Mammary epithelial cell (primary cell): ENCODE measurements around the gene CLASP1.

Experiments used
- CTCF ChIP-seq, 2 donors: IDR thresholded peaks in 1 of 2; conservative IDR thresholded peaks in 1 of 2; 2 replicates each; pipeline ENCODE4 v1.5.1; 2011 to 2012; ENCODE audit warnings: inconsistent platforms in 2 of 2, low read length in 2 of 2, mild to moderate bottlenecking in 2 of 2, control low read depth in 1 of 2, low read depth in 1 of 2; ENCODE audit not compliant: insufficient read depth in 1 of 2; ENCODE audit errors: extremely low read depth in 1 of 2
- EZH2 ChIP-seq: IDR thresholded peaks from 2 replicates; pipeline ENCODE4 v1.6.1; 2012; ENCODE audit warnings: low read length, inconsistent platforms, borderline replicate concordance

- TF ChIP-seq CTCF (conservative IDR thresholded peaks at IDR 0.05 in 1 of 2, IDR thresholded peaks at IDR 0.05 in 1 of 2; ENCODE audit: extremely low read depth in 1 of 2, insufficient read depth in 1 of 2, low read depth in 1 of 2, low read length in 2 of 2) (no peak), EZH2 (no peak)
These were observed 353.2 kb downstream of the CLASP1 start for GRCh38 chr2:121295911-121296650.
